Stomach (tissue), 19 donors: ENCODE results near the gene BMP7. TPM values are rescaled to one million over a fixed set of nuclear protein-coding genes. Genes with fewer than 3 reads are reported as not detected.

Experiments
- DNase-seq, 2 donors: peaks; one replicate each; pipeline versions ENCODE4 v3.0.0 to v3.0.0-alpha.2; 2013 to 2019
- H3K27ac ChIP-seq, 5 donors: fragments of 200-600 bp in 4 of 5; sonication (generic) in 4 of 5; one replicate each; pipeline ENCODE4 v1.5.1; 2013 to 2019; ENCODE audit warnings: mild to moderate bottlenecking in 1 of 5, moderate library complexity in 1 of 5
- H3K27me3 ChIP-seq, 3 donors: fragments of 200-600 bp; sonication (generic); one replicate each; pipeline ENCODE4 v1.5.1; 2017 to 2019; ENCODE audit warnings: mixed run types in 1 of 3
- H3K36me3 ChIP-seq, 4 donors: fragments of 200-600 bp; sonication (generic); 1 replicate in 3 of 4; 2 replicates in 1 of 4; pipeline ENCODE4 v1.5.1; 2016 to 2019
- H3K4me1 ChIP-seq, 4 donors: fragments of 200-600 bp; sonication (generic); one replicate each; pipeline ENCODE4 v1.5.1; 2016 to 2019
- H3K4me3 ChIP-seq, 4 donors: fragments of 200-600 bp; sonication (generic) in 3 of 4; one replicate each; pipeline ENCODE4 v1.5.1; 2016 to 2019; ENCODE audit warnings: mild to moderate bottlenecking in 1 of 4
- H3K9me3 ChIP-seq, 4 donors: fragments of 200-600 bp; sonication (generic); one replicate each; pipeline ENCODE4 v1.5.1; 2016 to 2019
- EP300 ChIP-seq: sonication (generic); formaldehyde crosslinking; IDR thresholded peaks from one replicate; pipeline ENCODE4 v1.6.1; 2017; ENCODE audit warnings: antibody characterized with exemption
- POLR2A ChIP-seq, 4 donors: fragments of 450-650 bp; IDR thresholded peaks; one replicate each; pipeline ENCODE4 v1.6.1; 2016; ENCODE audit warnings: antibody characterized with exemption in 4 of 4, control low read depth in 2 of 4, mild to moderate bottlenecking in 1 of 4, moderate library complexity in 1 of 4
- POLR2AphosphoS5 ChIP-seq, 3 donors: sonication (generic); formaldehyde crosslinking; IDR thresholded peaks; one replicate each; pipeline ENCODE4 v1.6.1; 2016; ENCODE audit warnings: antibody characterized with exemption in 3 of 3
- WGBS, 5 donors: extraction: QIAGEN DNeasy Blood & Tissue Kit in 3 of 5; methylation state at CpG; one replicate each; pipeline versions ENCODE4 v1.1.5 to v1.1.7; 2013 to 2018; 5-methylcytosine and 5-hydroxymethylcytosine counted together
- intact Hi-C: fragments of 100-400 bp; cut with DNase I; formaldehyde crosslinking; loops from one replicate; pipeline ENCODE4 v1.15.1; 2023; ENCODE audit warnings: low total_unique reads
- long read RNA-seq, 10 donors: transcript quantifications; one replicate each; lab custom pipeline, GENCODE V29; 2026
- polyA plus RNA-seq, 3 donors: library from polyadenylated mRNA; stranded (reverse); fragments of 200-250 nt; gene quantifications; one replicate each; pipeline ENCODE4 v1.2.3, GENCODE V29; 2013
- total RNA-seq, 5 donors: library from RNA; depleted of rRNA; stranded (reverse); fragments of >200 nt; gene quantifications; one replicate each; pipeline versions ENCODE4 v1.1.0 to v1.2.3, GENCODE V29; 2014 to 2016
- TF ChIP-seq, protein P1 (sequence below), 7 experiments: fragments of 450-650 bp in 4 of 7; fragments of 200-600 bp in 3 of 7; sonication (generic) in 3 of 7; IDR thresholded peaks; one replicate each; pipeline ENCODE4 v1.5.1; 2016 to 2019; ENCODE audit warnings: antibody characterized with exemption in 7 of 7, control low read depth in 2 of 7, mild to moderate bottlenecking in 1 of 7
- donor health status: healthy with polysubstance abuse.
- donor health status: Bipolar disorder and iron deficiency.
- donor health status: healthy.

BMP7 gene
- 10 to 100 TPM in 1 of 5 donors, 1 to 10 TPM in 2, under 1 TPM in 2; under 0.01 to 11.0 (median 1.8) TPM for total RNA-seq
- 10 to 100 TPM in 1 of 3 donors, 1 to 10 TPM in 1, under 1 TPM in 1; 0.44 to 10.9 (median 3.1) TPM for polyA plus RNA-seq
- long read RNA-seq, donor 1, full-length matches to known transcripts = 3 of 3 reads
- long read RNA-seq, donor 1, partial matches to known transcripts = 0 of 3 reads
- long read RNA-seq, donor 1, other reads (novel, unspliced or antisense) = 0 of 3 reads
- long read RNA-seq, donor 2, full-length matches to known transcripts = 3 of 3 reads
- long read RNA-seq, donor 2, partial matches to known transcripts = 0 of 3 reads
- long read RNA-seq, donor 2, other reads (novel, unspliced or antisense) = 0 of 3 reads
- long read RNA-seq, donor 3, full-length matches to known transcripts = 4 of 4 reads
- long read RNA-seq, donor 3, partial matches to known transcripts = 0 of 4 reads
- long read RNA-seq, donor 3, other reads (novel, unspliced or antisense) = 0 of 4 reads
- long read RNA-seq, donor 4 = 0 reads
- long read RNA-seq, donor 5, full-length matches to known transcripts = 7 of 7 reads
- long read RNA-seq, donor 5, partial matches to known transcripts = 0 of 7 reads
- long read RNA-seq, donor 5, other reads (novel, unspliced or antisense) = 0 of 7 reads
- long read RNA-seq, donor 6, full-length matches to known transcripts = 9 of 9 reads
- long read RNA-seq, donor 6, partial matches to known transcripts = 0 of 9 reads
- long read RNA-seq, donor 6, other reads (novel, unspliced or antisense) = 0 of 9 reads
- long read RNA-seq, donor 7, full-length matches to known transcripts = 4 of 4 reads
- long read RNA-seq, donor 7, partial matches to known transcripts = 0 of 4 reads
- long read RNA-seq, donor 7, other reads (novel, unspliced or antisense) = 0 of 4 reads
- long read RNA-seq, donor 8, full-length matches to known transcripts = 15 of 15 reads
- long read RNA-seq, donor 8, partial matches to known transcripts = 0 of 15 reads
- long read RNA-seq, donor 8, other reads (novel, unspliced or antisense) = 0 of 15 reads
- long read RNA-seq, donor 9, full-length matches to known transcripts = 4 of 4 reads
- long read RNA-seq, donor 9, partial matches to known transcripts = 0 of 4 reads
- long read RNA-seq, donor 9, other reads (novel, unspliced or antisense) = 0 of 4 reads
- long read RNA-seq, donor 10, full-length matches to known transcripts = 1 of 1 reads
- long read RNA-seq, donor 10, partial matches to known transcripts = 0 of 1 reads
- long read RNA-seq, donor 10, other reads (novel, unspliced or antisense) = 0 of 1 reads

DNA sequence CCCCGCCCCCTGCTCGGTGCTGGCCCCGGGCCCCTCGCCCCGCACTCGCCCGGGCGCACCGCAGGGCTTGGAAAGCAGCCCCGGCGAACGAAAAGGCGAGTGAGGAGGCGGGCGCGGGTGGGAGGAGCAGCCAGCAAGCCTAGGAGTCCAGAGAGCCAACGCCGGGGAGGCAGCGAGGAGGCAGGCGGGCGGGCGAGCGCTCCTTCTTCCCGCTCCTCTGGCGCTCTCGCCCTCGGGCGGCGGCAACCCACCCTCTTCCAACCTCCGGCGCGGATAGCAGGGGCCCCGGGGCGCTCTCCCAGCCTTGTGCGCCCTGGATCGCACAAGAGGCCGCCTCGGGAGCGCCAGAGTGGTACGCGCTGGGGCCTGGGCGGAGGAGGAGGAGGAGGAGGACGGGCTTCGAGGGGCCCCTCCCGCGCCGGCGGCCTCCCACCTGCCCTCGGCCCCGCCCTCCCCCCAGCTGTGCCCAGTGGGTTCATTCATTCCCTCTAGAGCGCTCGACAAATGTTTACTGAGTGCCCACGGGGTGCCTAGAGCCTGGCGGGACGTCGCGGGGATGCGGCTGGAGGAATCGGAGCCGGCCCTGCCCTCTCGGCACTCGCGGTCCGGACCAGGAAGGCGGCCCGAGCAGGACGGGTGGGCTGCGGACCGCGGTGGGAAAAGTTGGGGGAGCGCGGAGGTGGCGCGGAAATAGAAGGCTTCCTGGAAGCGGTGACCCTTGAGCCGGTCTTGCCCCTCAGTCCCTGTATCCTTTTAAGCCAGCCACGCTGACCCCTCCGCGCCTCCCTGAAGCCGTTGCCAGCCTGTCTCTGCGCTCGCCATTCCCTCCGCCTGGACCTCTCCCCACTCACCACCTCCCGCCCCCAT lies at the start of gene BMP7:
Gene BMP7, minus strand, starts transcription at position 351 of the 867 bp plus-strand sequence. CDS start 519 bp downstream, outside the sequence.
- Histone ChIP-seq H3K36me3 (no peaks in the 10 kb centered on the region), H3K27me3 (peaks cover 0 to 88% (median 43%) of the 10 kb centered on the region in 3 donors), H3K4me1 (peaks cover 22 to 40% (median 36%) of the 10 kb centered on the region in 4 donors), H3K4me3 (peak within 1 kb of the TSS; percentile 41 to 54 (median 46)), H3K9me3 (no peaks in the 10 kb centered on the region), H3K27ac (peak within 1 kb of the TSS in 1 of 5 donors; percentile 43)
- WGBS, 5 donors = 4 to 9% (median 5%) methylated on average over 22 to 84 of the region's 84 CpGs
- DNase-seq = peak in 1 of 2 donors; percentile 78
- intact Hi-C loops = no loop called here
- TF ChIP-seq, protein P1, sequence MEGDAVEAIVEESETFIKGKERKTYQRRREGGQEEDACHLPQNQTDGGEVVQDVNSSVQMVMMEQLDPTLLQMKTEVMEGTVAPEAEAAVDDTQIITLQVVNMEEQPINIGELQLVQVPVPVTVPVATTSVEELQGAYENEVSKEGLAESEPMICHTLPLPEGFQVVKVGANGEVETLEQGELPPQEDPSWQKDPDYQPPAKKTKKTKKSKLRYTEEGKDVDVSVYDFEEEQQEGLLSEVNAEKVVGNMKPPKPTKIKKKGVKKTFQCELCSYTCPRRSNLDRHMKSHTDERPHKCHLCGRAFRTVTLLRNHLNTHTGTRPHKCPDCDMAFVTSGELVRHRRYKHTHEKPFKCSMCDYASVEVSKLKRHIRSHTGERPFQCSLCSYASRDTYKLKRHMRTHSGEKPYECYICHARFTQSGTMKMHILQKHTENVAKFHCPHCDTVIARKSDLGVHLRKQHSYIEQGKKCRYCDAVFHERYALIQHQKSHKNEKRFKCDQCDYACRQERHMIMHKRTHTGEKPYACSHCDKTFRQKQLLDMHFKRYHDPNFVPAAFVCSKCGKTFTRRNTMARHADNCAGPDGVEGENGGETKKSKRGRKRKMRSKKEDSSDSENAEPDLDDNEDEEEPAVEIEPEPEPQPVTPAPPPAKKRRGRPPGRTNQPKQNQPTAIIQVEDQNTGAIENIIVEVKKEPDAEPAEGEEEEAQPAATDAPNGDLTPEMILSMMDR (IDR thresholded peaks at IDR 0.05) = no peak
- TF ChIP-seq POLR2AphosphoS5 (IDR thresholded peaks at IDR 0.05) = no peak
- TF ChIP-seq EP300 = no peak
- TF ChIP-seq POLR2A (IDR thresholded peaks at IDR 0.05) = no peak

DNA sequence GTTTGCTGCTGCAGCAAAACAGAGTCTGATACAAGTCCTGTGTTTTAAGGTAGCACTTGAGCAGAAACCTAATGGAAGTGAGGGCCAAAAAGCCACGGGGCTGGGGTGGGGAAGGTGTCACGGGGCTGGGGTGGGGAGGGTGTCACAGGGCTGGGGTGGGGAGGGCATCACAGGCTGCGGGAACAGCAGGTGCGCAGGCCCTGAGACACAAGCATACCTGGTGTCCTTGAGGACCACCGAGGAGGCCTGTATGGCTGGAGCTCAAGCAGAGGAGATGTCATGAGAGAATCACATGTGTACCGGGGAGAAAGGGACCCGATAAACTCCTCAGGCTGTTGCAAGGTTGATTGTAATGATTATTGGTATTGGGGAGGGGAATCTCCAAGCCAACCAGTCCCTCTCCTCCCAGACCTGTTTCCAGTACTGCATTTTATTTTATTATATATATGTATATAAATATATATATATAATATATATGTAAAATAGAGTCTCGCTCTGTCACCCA lies 49.6 kb upstream of the BMP7 start:
- H3K4me1 ChIP-seq = no peaks in the 10 kb centered on the region
- no peak overlapping the region for H3K27ac ChIP-seq
- H3K4me3 ChIP-seq = no peak overlapping the region
- H3K36me3 ChIP-seq = no peaks in the 10 kb centered on the region
- WGBS, 5 donors = 74 to 86% (median 82%) methylated on average over 8 of the region's 8 CpGs
- DNase-seq = no peak
- H3K27me3 ChIP-seq = peaks cover 0 to 48% (median 0%) of the 10 kb centered on the region in 3 donors
- TF ChIP-seq, protein P1 (IDR thresholded peaks at IDR 0.05) = no peak
- TF ChIP-seq POLR2A (IDR thresholded peaks at IDR 0.05) (no peak), POLR2AphosphoS5 (IDR thresholded peaks at IDR 0.05) (no peak), EP300 (no peak)
- intact Hi-C loops = no loop called here
- no peaks in the 10 kb centered on the region for H3K9me3 ChIP-seq

DNA sequence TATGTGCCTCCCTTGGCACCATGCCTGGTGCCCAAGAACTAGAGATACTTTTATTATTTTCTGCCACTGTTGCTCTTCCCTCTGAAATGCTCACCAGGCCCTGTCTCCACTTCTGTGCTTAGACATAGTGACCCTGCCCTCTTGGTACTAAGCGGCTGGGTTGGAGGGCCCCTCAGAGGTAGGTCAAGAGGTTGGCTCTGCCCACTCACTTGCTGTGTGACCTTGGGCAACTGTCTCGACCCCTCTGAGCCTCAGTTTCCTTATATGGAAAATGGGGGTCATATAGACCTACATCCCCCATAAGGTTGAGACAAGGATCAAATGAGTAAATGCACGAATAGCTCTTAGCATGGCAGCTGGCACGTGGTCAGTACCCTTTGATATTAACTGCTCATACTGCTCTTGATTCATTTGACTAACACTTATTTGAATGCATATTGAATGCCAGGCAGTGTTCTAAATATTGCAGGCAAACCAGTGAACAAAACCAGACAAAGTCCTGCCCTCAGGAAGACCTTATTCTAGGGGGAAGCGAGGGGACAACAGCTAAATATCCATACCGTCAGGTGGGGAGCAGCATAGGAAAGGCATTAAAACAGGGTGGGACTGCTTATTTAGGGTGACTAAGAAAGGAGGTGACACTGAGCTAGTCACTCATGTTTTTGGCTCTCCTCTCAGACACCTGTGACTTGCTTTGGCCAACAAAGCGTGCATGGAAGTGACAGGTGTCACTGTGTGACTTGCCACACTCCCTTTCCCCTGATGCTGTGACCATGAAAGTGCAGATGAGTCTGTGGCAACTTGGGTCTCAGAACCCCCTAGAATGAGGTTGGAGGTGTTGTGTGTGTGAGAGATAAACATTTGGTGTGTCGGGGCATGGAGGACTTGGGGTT lies 48.9 kb upstream of the BMP7 start:
- Histone ChIP-seq H3K4me3 (no peak overlapping the region), H3K27ac (no peak overlapping the region), H3K4me1 (no peaks in the 10 kb centered on the region), H3K9me3 (no peaks in the 10 kb centered on the region), H3K36me3 (no peaks in the 10 kb centered on the region), H3K27me3 (peaks cover 0 to 50% (median 0%) of the 10 kb centered on the region in 3 donors)
- intact Hi-C loops = no loop called here
- no peak for DNase-seq
- TF ChIP-seq POLR2A (IDR thresholded peaks at IDR 0.05) (no peak), EP300 (no peak), POLR2AphosphoS5 (IDR thresholded peaks at IDR 0.05) (no peak)
- TF ChIP-seq, protein P1 (IDR thresholded peaks at IDR 0.05) = no peak
- WGBS, 5 donors = 74 to 82% (median 78%) methylated on average over 8 of the region's 8 CpGs
